GM19240 (cell line): ENCODE results near the gene MYO5B.

Experiments used
- DNase-seq: peaks from one replicate; pipeline ENCODE4 v3.0.0; 2011; ENCODE audit warnings: low spot score; ENCODE audit not compliant: insufficient read length

The MYO5B gene

GRCh38 chr18:50073319-50073718, 121.6 kb downstream of the MYO5B start:
- DNase-seq: no peak

DNA sequence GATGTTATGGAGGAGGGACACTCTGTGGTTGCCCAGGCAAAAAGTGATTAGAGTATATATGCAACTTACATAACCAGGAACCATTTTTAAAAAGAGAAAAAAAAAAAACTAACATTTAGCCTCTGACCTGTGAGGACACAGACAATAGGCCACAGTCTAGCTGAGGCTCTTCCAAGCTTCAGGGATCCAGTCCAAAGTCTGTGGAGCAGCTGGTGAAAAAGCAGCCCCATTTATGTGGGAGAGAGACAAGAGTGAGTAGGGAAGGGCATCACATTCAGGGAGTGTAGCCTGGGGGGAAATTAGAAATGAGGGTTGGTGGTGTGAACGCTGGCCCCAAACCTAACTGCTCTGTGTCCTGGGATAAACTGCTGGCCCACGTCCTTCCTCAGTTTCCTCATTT, 122.8 kb downstream of the MYO5B start:
- DNase-seq: no peak

DNA sequence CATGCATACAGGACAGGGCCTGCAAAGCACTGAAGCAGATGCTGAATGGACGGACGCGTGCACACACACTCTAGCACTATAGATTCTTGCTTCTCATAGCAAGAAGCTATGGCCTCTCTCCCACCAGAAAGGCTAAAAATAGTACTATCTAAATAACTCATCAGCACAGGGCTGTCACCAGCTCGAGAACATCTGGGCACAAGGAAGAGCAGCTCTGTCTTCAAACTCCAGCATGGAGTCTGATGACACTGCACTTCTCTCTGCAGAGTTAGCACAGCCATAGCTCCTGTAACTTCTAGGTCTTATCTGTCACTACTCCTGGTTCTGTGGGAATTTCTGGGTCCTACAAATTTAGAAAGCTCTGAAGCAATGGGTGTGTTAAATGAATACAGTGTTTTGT, 123.5 kb downstream of the MYO5B start:
- DNase-seq: no peak

DNA sequence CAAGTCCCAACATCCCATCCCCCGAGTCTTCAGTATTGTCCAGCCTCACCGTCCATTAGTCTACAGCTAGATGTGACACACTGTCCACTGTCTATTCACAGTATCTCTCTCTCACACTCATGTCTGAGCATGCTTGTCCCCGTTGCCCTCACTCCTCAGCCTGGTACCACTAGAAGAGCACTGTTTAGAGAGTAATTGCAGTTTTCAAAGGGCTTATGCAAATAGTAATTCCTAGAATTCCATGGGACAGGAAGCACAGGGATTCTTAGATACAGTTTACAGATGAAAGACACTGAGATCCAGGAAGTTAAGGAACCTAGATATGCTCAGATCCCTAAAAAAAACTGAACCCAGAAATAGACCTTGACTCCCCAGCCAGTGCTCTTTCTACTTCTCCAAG, 125.5 kb downstream of the MYO5B start:
- no peak for DNase-seq

DNA sequence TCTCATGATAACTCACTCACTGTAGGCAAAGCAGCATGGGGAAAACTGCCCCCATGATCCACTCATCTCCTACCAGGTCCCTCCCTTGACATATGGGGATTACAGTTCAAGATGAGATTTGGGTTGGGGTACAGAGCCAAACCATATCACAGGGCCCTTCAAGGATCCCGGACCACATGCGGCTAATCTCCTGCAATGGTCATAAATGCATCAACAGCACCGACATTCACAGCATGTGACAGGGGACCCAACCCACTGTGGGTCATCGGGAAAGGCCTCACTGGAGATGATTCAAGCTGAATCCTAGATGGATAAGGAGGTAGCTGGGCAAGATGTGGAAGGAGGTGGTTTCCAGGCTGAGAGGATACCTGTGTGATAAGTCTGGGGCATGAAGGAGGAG, 129.4 kb downstream of the MYO5B start:
- DNase-seq: no peak

DNA sequence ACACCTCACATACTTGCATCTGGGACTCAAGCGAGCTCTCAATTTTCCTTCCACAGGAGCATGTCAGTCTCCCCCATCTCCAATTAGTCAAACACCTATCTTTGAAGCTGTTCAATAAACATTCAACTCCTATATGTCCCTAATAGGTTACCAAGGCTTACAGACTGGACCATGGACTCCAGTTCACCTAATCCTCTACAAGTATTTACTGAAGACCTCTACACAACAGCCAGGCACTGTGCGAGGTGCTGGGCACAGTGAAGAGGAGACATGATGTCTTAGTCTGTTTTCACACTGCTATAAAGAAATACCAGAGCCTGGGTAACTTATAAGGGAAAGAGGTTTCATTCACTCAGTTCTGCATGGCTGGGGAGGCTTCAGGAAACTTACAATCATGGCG, 129.9 kb downstream of the MYO5B start:
- DNase-seq: no peak

GRCh38 chr18:50061876-50062517, 132.9 kb downstream of the MYO5B start:
- DNase-seq: no peak

DNA sequence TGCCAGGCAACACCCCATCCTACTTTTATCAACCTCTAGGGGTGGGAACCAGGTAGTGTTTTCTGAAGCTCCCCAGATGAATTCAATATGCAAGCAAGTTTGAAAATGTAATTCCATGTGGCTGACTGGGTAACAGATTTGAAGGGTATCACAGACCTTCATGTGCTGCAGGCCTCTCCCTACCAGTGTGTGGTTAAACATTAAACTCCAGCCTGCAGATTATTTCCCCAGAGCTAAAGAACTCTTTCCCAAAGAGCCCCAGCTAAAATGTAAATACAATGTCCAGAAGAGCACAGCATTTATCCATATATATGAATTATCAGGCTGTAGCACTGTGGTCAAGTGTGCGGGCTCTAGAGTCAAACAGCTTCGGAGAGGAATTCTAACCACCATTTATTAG, 134.1 kb downstream of the MYO5B start:
- no peak for DNase-seq

DNA sequence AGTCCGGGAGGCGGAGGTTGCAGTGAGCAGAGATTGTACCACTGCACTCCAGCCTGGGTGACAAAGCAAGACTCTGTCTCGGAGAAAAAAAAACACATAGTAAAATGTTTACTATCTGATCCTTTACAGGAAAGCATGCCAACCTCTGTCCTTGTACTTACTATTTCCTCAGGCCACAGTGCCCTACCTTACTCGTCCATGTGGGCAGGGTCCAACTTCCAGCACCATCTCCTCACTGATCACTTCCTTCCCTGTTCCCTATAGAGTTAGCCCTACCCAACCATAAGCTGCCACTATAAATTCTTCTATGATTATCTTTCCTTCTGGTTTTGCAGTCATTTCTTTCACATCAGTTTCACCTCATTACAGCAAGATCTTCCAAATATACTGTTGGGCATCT, 136.2 kb downstream of the MYO5B start:
- DNase-seq: no peak

GRCh38 chr18:50057009-50057408, 137.9 kb downstream of the MYO5B start:
- no peak for DNase-seq

GRCh38 chr18:50056185-50056584, 138.8 kb downstream of the MYO5B start:
- no peak for DNase-seq

DNA sequence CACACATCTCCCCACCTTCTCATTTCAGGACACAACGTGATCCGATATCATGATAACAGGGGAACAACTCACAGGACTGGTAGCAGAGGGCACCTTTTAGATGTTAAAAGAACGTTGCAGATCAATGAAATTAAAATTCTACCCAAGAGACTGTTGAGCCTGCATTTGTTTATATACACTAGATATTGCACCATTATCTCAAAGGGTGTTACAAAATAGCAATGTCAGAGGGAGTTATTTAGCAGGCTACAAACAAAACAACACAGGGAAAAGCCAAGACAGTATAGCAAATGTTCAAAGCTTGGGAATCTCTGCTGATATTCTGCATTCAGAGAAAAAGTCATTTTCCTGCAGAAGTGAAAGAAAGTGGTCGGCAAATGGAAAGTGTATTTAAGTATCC, 139.5 kb downstream of the MYO5B start:
- no peak for DNase-seq

- no peak for DNase-seq
Observed at GRCh38 chr18:50053111-50053510, 141.8 kb downstream of the MYO5B start.

DNA sequence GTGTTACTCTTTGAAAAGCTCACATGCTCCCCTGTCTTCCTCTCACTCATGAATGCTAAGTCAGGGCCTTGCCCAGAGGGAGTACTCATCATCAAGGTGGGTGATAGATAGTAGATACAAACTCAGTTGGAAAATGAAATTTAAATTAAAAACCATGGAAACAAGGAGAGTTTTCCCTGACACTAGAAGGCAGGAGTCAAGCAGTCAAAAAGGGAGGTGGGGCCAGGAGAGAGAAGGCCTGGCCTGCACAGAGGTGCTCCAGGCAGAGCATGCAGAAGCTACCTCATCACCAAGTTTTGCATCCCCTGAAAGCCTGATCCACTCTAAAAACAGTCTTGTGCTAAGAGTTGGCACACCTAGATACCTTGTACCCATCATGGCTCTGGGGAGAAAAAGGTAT, 143.7 kb downstream of the MYO5B start:
- DNase-seq: no peak

DNA sequence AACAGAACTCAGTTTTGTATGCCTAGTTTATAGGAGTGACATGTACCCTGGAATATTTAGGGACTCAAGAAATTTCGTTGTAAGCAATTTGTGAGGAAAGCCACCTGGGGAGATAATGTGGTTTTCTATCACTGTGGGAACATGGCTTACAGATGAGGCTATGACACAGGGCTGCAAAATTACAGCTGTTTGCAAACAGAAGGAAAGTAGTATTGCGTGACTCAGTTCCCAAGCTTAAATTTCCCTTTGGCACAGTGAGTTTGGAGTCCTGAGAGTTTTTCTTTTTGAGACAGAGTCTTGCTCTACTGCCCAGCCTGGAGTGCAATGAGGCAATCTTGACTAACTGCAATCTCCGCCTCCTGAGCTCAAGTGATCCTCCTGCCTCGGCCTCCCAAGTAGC, 149.8 kb downstream of the MYO5B start:
- no peak for DNase-seq

DNA sequence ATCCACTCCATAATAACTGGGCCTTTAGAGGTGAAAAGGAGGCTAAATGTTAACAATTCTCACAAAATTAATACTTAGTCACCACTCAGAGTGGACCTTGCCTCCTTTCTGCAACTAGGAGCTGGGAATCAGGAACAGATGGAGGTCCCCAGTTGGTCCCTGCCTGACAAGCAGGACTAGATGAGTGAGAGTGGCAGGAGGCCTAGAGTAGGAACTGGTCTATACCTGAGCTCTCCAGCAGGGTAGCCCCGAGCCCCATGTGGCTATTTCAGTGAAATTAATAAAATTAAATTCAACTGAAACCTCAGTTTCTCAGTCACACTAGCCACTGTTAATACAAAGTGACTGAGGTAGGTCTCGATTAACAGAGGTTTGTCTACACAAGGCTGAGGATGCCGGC, 150.5 kb downstream of the MYO5B start:
- no peak for DNase-seq

DNA sequence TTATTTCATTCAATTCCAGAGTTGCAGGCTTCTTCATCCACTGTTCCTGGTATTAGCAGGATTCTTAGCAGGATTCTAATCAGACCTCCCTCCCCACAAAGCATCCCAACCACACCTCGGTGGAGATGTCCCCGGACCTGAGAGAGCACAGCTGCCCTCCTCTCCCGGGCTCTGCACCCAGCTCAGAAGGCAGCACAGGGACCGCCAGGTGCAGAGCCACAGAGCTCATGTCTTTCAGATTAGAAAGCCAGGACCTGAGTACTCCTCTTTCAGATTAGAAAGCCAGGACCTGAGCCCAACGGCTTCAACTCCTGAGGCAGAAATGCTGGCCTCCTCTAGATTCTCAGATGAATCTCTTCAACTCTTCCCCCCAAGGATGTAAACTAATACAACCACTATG, 152.3 kb downstream of the MYO5B start:
- no peak for DNase-seq

GRCh38 chr18:50039746-50040145, 155.2 kb downstream of the MYO5B start:
- no peak for DNase-seq

- DNase-seq: no peak
Observed at GRCh38 chr18:50038448-50038847, 156.5 kb downstream of the MYO5B start.

- DNase-seq: no peak
Observed at GRCh38 chr18:50034029-50034428, 160.9 kb downstream of the MYO5B start.

DNA sequence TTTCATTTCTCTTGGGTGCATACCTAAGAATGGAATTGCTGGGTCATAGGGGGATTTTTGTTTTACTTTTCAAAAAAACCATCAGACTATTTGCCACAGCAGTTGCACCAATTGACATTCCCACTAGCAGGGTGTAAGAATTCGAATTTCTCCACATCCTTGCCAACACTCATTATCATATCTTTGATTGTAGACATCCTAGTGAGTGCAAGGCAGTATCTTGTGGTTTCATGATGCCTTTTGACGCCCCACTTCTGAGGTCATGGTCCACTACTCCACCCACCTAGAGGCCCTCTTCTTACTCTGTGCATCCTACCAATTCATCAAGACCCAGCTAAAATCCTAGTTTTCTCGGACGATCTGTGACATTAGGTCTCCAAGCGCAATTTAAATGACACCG, 161.9 kb downstream of the MYO5B start:
- DNase-seq: no peak

GRCh38 chr18:50030146-50030545, 164.8 kb downstream of the MYO5B start:
- no peak for DNase-seq

DNA sequence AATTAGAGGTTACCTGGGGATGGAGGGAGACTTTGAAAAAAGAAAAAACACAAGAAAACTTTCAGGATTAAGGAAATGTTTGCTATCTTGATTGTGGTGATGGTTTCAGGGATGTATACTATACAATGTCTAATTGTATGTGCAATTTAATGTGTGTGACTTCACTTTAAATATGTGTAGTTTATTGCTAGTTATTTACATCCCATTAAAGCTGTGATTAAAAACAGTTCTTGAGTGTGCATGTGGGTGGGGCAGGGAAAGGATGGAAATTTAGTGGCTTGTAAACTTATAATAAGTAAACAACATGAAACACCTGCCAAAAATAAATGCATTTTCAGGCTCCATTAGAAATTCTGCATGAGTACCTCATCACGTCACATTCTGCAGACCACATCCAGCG, 167.0 kb downstream of the MYO5B start:
- DNase-seq: no peak

DNA sequence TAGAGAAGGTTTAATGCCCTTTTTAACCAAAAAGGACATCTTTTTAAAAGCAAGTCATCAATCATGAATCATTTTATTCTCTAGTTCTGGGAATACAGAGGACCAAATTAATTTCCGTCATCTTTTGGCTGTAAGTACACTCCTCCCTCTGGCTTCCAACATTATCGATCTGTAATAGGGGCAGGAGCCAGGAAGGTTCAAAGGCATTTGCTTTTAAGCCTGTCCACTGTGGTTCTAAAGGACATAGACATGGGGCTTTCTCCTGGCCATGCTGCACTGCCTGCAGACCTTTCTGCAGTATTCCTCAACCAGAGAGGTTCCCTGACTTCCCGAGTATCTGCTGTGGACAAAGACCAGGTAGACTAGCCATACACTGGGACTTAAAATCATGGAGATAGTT, 170.5 kb downstream of the MYO5B start:
- no peak for DNase-seq
